Natural killer cell (primary cell): ENCODE measurements around the gene SKAP2. TPM values are rescaled to one million over a fixed set of nuclear protein-coding genes. Genes with fewer than 3 reads are reported as not detected.

ENCODE experiments used
- ATAC-seq, 3 donors: fragments of 150-1000 bp in 2 of 3; fragments of 200-7000 bp in 1 of 3; cut with Tn5 transposase; 1 replicate in 1 of 3; 2 replicates in 2 of 3; pipeline ENCODE4 v1.10.0; 2021; ENCODE audit warnings: mild to moderate bottlenecking in 2 of 3, moderate library complexity in 2 of 3
- DNase-seq, 2 donors: peaks; one replicate each; pipeline versions ENCODE4 v3.0.0 to v3.0.0-alpha.2; 2013 to 2021; ENCODE audit warnings: mixed read lengths in 1 of 2
- H3K27ac ChIP-seq: one replicate; pipeline ENCODE4 v1.5.1; 2013; ENCODE audit warnings: mild to moderate bottlenecking, low read length
- H3K27me3 ChIP-seq: one replicate; pipeline ENCODE4 v1.6.1; 2013; ENCODE audit warnings: low read length; ENCODE audit not compliant: control insufficient read depth, insufficient read depth
- H3K36me3 ChIP-seq: one replicate; pipeline ENCODE4 v1.6.1; 2013; ENCODE audit warnings: low read length; ENCODE audit not compliant: control insufficient read depth, insufficient read depth
- H3K4me1 ChIP-seq: one replicate; pipeline ENCODE4 v1.6.1; 2013; ENCODE audit warnings: low read length; ENCODE audit not compliant: control insufficient read depth, insufficient read depth
- H3K4me3 ChIP-seq: one replicate; pipeline ENCODE4 v1.5.1; 2013; ENCODE audit warnings: low read length
- H3K9me3 ChIP-seq: one replicate; pipeline ENCODE4 v1.6.1; 2013; ENCODE audit warnings: low read length; ENCODE audit not compliant: control insufficient read depth, insufficient read depth
- H3K27ac Mint-ChIP-seq, 2 donors: one replicate each; pipeline ENCODE4 v1.8.0; 2022; ENCODE audit warnings: mild to moderate bottlenecking in 2 of 2, mixed read lengths in 2 of 2, moderate library complexity in 1 of 2
- H3K27me3 Mint-ChIP-seq, 2 donors: one replicate each; pipeline ENCODE4 v1.8.0; 2022; ENCODE audit warnings: low read depth in 2 of 2, mixed read lengths in 2 of 2
- H3K36me3 Mint-ChIP-seq: one replicate; pipeline ENCODE4 v1.8.0; 2022; ENCODE audit warnings: mixed read lengths
- H3K4me1 Mint-ChIP-seq, 2 donors: one replicate each; pipeline ENCODE4 v1.8.0; 2022; ENCODE audit warnings: mixed read lengths in 2 of 2
- H3K4me3 Mint-ChIP-seq: one replicate; pipeline ENCODE4 v1.8.0; 2022; ENCODE audit warnings: mild to moderate bottlenecking, moderate library complexity, mixed read lengths
- H3K9me3 Mint-ChIP-seq, 2 donors: one replicate each; pipeline ENCODE4 v1.8.0; 2022; ENCODE audit warnings: mixed read lengths in 2 of 2
- WGBS: methylation state at CpG from one replicate; pipeline ENCODE4 v1.1.7; 2013; ENCODE audit warnings: missing lambda C conversion rate; ENCODE audit not compliant: insufficient coverage; 5-methylcytosine and 5-hydroxymethylcytosine counted together
- intact Hi-C: fragments of 100-400 bp; cut with micrococcal nuclease; formaldehyde crosslinking; loops from one replicate; pipeline ENCODE4 v1.14.2; 2022
- total RNA-seq, 4 donors: library from RNA; stranded (reverse); fragments of 120-200 nt in 1 of 4; gene quantifications; one replicate each; pipeline versions ENCODE4 v1.2.3 to v1.2.4, GENCODE V29; 2013 to 2022
- TF ChIP-seq, protein P1 (sequence below): fragments of 200-600 bp; IDR thresholded peaks from one replicate; pipeline ENCODE4 v1.8.0; 2022; ENCODE audit warnings: antibody characterized with exemption

Gene SKAP2
- total RNA-seq, 3 donors from 2014 or later (not counting 1 experiment from before 2014, with no cell fraction given) = 26.8 to 42.4 (median 35.1) TPM

DNA sequence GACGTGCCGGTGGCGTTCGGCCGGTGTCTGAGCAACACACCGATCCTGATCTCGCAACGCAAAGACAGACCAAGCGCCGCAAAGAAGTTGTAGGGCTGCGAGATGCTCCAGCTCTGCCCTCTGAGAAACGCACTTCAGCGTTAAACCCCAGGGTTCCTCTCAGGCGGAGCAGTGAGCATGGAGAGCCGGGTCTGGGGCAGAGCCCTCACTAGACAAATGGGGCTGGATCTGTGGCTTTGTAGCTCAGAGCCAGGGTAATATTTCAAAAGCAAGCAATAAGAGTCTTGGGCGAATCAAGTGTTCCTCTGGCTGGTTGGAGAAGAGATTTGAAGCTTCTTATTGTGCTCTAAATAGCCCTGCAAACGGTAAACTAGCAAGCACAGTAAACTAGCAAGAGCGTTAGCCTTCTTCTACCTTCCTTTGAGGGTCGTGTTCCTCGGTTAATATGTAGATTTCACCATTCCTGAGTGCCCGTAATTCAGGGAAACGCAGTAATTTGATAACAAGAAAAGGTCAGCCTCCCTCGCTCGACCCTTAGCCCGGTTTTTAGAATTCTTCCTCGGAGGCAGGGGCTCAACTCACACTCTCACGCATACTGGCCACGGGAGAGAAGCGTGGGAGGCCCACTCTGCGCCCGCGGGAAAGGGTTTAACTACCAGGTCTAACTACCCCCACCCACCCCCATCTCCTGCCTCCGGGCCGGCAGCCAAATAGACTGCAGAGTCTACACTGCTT lies 6.7 kb downstream of the SKAP2 start:
- intact Hi-C loops = no loop called here
- DNase-seq (peak in 1 of 2 donors; percentile 15), ATAC-seq (peak; percentile 51 to 67 (median 60))
- Mint-ChIP-seq H3K27me3 (no peaks in the 10 kb centered on the region), H3K27ac (peak overlapping the region; percentile 65 to 75), H3K9me3 (no peaks in the 10 kb centered on the region), H3K4me1 (peaks cover 24 to 25% of the 10 kb centered on the region in 2 donors), H3K4me3 (peak overlapping the region; percentile 68), H3K36me3 (no peaks in the 10 kb centered on the region)
- TF ChIP-seq, protein P1, sequence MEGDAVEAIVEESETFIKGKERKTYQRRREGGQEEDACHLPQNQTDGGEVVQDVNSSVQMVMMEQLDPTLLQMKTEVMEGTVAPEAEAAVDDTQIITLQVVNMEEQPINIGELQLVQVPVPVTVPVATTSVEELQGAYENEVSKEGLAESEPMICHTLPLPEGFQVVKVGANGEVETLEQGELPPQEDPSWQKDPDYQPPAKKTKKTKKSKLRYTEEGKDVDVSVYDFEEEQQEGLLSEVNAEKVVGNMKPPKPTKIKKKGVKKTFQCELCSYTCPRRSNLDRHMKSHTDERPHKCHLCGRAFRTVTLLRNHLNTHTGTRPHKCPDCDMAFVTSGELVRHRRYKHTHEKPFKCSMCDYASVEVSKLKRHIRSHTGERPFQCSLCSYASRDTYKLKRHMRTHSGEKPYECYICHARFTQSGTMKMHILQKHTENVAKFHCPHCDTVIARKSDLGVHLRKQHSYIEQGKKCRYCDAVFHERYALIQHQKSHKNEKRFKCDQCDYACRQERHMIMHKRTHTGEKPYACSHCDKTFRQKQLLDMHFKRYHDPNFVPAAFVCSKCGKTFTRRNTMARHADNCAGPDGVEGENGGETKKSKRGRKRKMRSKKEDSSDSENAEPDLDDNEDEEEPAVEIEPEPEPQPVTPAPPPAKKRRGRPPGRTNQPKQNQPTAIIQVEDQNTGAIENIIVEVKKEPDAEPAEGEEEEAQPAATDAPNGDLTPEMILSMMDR = no peak
- peak overlapping the region; percentile 36 for H3K4me3 ChIP-seq
- H3K9me3 ChIP-seq = no peaks in the 10 kb centered on the region
- peaks cover 3% of the 10 kb centered on the region for H3K27me3 ChIP-seq
- H3K27ac ChIP-seq = peak overlapping the region; percentile 66
- H3K4me1 ChIP-seq = peaks cover 16% of the 10 kb centered on the region
- peaks cover 4% of the 10 kb centered on the region for H3K36me3 ChIP-seq
- WGBS = 28% methylated on average over 34 of the region's 34 CpGs

DNA sequence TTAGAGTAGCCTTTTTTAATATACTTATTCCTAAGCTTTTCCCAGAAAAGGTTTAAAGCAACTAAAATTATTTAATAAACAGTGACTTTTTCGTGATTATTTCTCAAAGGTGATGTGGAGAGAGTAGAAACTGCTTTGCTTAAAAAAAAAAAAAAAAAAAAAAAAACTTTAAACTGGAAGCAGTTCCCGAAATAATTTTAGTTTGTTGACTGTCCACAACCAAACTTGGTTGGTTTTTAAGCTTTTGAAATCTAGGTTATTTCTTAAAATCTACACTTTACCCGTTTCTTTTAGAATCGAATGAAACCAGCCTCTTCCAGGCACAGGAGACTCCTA lies 7.3 kb downstream of the SKAP2 start:
- Mint-ChIP-seq H3K4me3 (peak overlapping the region; percentile 68), H3K27me3 (no peaks in the 10 kb centered on the region), H3K27ac (peak overlapping the region; percentile 65 to 75), H3K4me1 (peaks cover 24 to 25% of the 10 kb centered on the region in 2 donors), H3K36me3 (no peaks in the 10 kb centered on the region), H3K9me3 (no peaks in the 10 kb centered on the region)
- Histone ChIP-seq H3K36me3 (peaks cover 8% of the 10 kb centered on the region), H3K4me1 (peaks cover 16% of the 10 kb centered on the region), H3K27me3 (peaks cover 3% of the 10 kb centered on the region), H3K9me3 (no peaks in the 10 kb centered on the region), H3K4me3 (peak overlapping the region; percentile 36), H3K27ac (peak overlapping the region; percentile 66)
- ATAC-seq (no peak), DNase-seq (no peak)
- 25% methylated on average over 2 of the region's 4 CpGs for WGBS
- intact Hi-C loops = no loop called here
- TF ChIP-seq, protein P1 = no peak

DNA sequence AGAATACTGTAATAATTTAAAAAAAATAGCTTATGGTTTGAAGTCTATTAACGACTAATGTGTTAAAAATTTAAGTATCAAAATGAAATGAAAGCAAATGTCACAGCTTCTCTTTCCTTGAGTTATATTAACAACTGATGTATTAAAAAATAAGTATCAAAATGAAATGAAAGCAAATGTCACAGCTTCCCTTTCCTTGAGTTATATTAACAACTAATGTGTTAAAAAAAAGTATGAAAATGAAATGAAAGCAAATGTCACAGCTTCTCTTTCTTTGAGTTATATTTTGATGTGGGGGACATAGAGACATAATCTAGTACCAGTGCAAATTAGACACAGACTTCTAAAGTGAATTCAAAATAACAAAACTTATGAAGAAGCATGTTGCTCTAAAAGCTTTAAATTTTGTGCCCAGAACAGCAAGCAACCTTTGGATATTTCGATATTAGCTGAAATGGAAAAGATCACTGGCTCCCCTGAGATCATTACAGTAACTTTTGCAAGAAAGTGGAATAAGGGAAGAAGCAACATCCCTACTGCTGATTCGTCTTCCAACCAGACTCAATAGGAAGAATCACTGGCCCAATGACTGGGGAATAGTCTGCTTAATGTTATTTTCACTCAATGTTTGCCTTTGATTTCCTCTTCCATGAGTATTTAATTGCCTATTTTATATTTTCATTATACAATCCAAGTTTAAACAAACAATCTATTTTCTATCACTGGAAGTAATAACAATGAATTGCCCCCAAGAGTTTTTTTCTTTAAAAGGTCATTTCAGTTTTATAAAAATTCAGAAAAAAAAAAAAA lies 8.0 kb downstream of the SKAP2 start:
- Mint-ChIP-seq H3K27ac (peak overlapping the region; percentile 65 to 75), H3K27me3 (no peaks in the 10 kb centered on the region)
- DNase-seq = no peak

More for the DNA sequence above, 8.0 kb downstream of the SKAP2 start:
- Mint-ChIP-seq H3K9me3 (no peaks in the 10 kb centered on the region), H3K4me3 (peak overlapping the region; percentile 68), H3K36me3 (no peaks in the 10 kb centered on the region), H3K4me1 (peaks cover 24 to 25% of the 10 kb centered on the region in 2 donors)
- TF ChIP-seq, protein P1 = no peak
- peaks cover 3% of the 10 kb centered on the region for H3K27me3 ChIP-seq
- intact Hi-C loops = no loop called here
- no peaks in the 10 kb centered on the region for H3K9me3 ChIP-seq
- H3K27ac ChIP-seq = no peak overlapping the region
- no peak for ATAC-seq
- peaks cover 8% of the 10 kb centered on the region for H3K36me3 ChIP-seq
- 40% methylated on average over 2 of the region's 3 CpGs for WGBS
- no peak overlapping the region for H3K4me3 ChIP-seq
- peaks cover 16% of the 10 kb centered on the region for H3K4me1 ChIP-seq
